Hepatocyte (in vitro differentiated cells): Measurements from ENCODE around the gene MVD. TPM values are rescaled to one million over a fixed set of nuclear protein-coding genes. Genes with fewer than 3 reads are reported as not detected.

Experiments
- DNase-seq: peaks from one replicate; pipeline ENCODE4 v3.0.0-alpha.2; 2016; ENCODE audit warnings: low spot score
- H2AFZ ChIP-seq: fragments of 200-600 bp; sonication (generic); 2 replicates; pipeline ENCODE4 v1.6.0; 2016; ENCODE audit warnings: antibody characterized with exemption, mild to moderate bottlenecking
- H3K27ac ChIP-seq: fragments of 200-600 bp; sonication (generic); 2 replicates; pipeline ENCODE4 v1.5.1; 2016; ENCODE audit warnings: mild to moderate bottlenecking
- H3K27me3 ChIP-seq: fragments of 200-600 bp; sonication (generic); 2 replicates; pipeline ENCODE4 v1.6.1; 2016
- H3K36me3 ChIP-seq: fragments of 200-600 bp; sonication (generic); replicated peaks from 2 replicates; pipeline ENCODE4 v1.5.1; 2016; ENCODE audit warnings: low read depth; ENCODE audit not compliant: insufficient read depth
- H3K4me1 ChIP-seq: fragments of 200-600 bp; sonication (generic); 2 replicates; pipeline ENCODE4 v1.5.1; 2016; ENCODE audit warnings: mild to moderate bottlenecking, moderate library complexity; ENCODE audit not compliant: insufficient read depth
- H3K4me2 ChIP-seq: fragments of 200-600 bp; sonication (generic); 2 replicates; pipeline ENCODE4 v1.6.0; 2016
- H3K4me3 ChIP-seq: fragments of 200-600 bp; sonication (generic); 2 replicates; pipeline ENCODE4 v1.5.1; 2016; ENCODE audit warnings: mild to moderate bottlenecking
- H3K79me2 ChIP-seq: fragments of 200-600 bp; sonication (generic); 2 replicates; pipeline ENCODE4 v1.6.0; 2017; ENCODE audit warnings: mild to moderate bottlenecking
- H3K9me2 ChIP-seq: fragments of 200-600 bp; sonication (generic); replicated peaks from 2 replicates; pipeline ENCODE4 v1.6.0; 2017; ENCODE audit warnings: mild to moderate bottlenecking; ENCODE audit not compliant: insufficient read depth
- H3K9me3 ChIP-seq: fragments of 200-600 bp; sonication (generic); 2 replicates; pipeline ENCODE4 v1.5.1; 2016; ENCODE audit warnings: low read depth, mild to moderate bottlenecking
- H4K20me1 ChIP-seq: fragments of 200-600 bp; sonication (generic); 2 replicates; pipeline ENCODE4 v1.6.0; 2016; ENCODE audit warnings: mild to moderate bottlenecking; ENCODE audit not compliant: insufficient read depth, poor library complexity, severe bottlenecking
- CTCF ChIP-seq: fragments of 200-600 bp; sonication (generic); IDR thresholded peaks from 2 replicates; pipeline ENCODE4 v1.5.1; 2016; ENCODE audit warnings: antibody characterized with exemption, mild to moderate bottlenecking; ENCODE audit not compliant: poor library complexity
- EZH2 ChIP-seq: fragments of 200-600 bp; sonication (generic); IDR thresholded peaks from 2 replicates; pipeline ENCODE4 v1.6.1; 2016; ENCODE audit warnings: antibody characterized with exemption, mild to moderate bottlenecking, borderline replicate concordance
- EZH2phosphoT487 ChIP-seq: fragments of 200-600 bp; sonication (generic); IDR thresholded peaks from one replicate; pipeline ENCODE4 v1.6.1; 2018; ENCODE audit warnings: antibody characterized with exemption, mild to moderate bottlenecking, low read depth, moderate library complexity; ENCODE audit not compliant: unreplicated experiment, severe bottlenecking
- WGBS: methylation state at CpG from one replicate; pipeline ENCODE4 v1.1.6; 2016; ENCODE audit warnings: low lambda C conversion rate; ENCODE audit errors: missing lambda C conversion rate; 5-methylcytosine and 5-hydroxymethylcytosine counted together
- polyA plus RNA-seq: library from polyadenylated mRNA; unstranded; fragments of >200 nt; fragmentation: Nextera tagmentation; extraction: Ambion mirVana; gene quantifications from 2 replicates; pipeline ENCODE4 v1.2.1, GENCODE V29; 2016
- total RNA-seq: library from RNA; depleted of rRNA; stranded (reverse); fragments of >200 nt; gene quantifications from 2 replicates; pipeline ENCODE4 v1.2.3, GENCODE V29; 2014

MVD gene
- total and polyA plus RNA-seq, 2 experiments from 2014 or later: 71.9 to 152 TPM

GRCh38 chr16:88695218-88695617 is 32.3 kb upstream of the MVD start:
- Histone ChIP-seq H3K79me2 (no peaks in the 10 kb centered on the region), H3K36me3 (no peaks in the 10 kb centered on the region), H2AFZ (no peak overlapping the region), H3K9me3 (no peaks in the 10 kb centered on the region), H3K4me1 (no peaks in the 10 kb centered on the region), H3K27me3 (no peaks in the 10 kb centered on the region), H3K4me2 (no peak overlapping the region), H3K27ac (no peak overlapping the region), H4K20me1 (no peaks in the 10 kb centered on the region), H3K4me3 (no peak overlapping the region), H3K9me2 (no peaks in the 10 kb centered on the region)
- DNase-seq: no peak
- 90% methylated on average over 15 of the region's 15 CpGs for WGBS
- no peak for TF ChIP-seq EZH2
- no peak for TF ChIP-seq EZH2phosphoT487
- TF ChIP-seq CTCF: no peak

- Histone ChIP-seq H3K36me3 (no peaks in the 10 kb centered on the region), H4K20me1 (no peaks in the 10 kb centered on the region), H2AFZ (no peak overlapping the region), H3K9me2 (no peaks in the 10 kb centered on the region), H3K79me2 (no peaks in the 10 kb centered on the region), H3K4me1 (no peaks in the 10 kb centered on the region), H3K9me3 (no peaks in the 10 kb centered on the region), H3K27me3 (no peaks in the 10 kb centered on the region), H3K4me3 (no peak overlapping the region), H3K27ac (no peak overlapping the region), H3K4me2 (no peak overlapping the region)
- TF ChIP-seq EZH2: no peak
- no peak for TF ChIP-seq EZH2phosphoT487
- no peak for TF ChIP-seq CTCF
- no peak for DNase-seq
- WGBS: 90% methylated on average over 31 of the region's 37 CpGs
These were observed 31.6 kb upstream of the MVD start for GRCh38 chr16:88694221-88695087.

GRCh38 chr16:88693420-88694177 is 30.7 kb upstream of the MVD start:
- Histone ChIP-seq H2AFZ (no peak overlapping the region), H3K27ac (no peak overlapping the region), H3K4me3 (no peak overlapping the region), H3K9me2 (no peaks in the 10 kb centered on the region), H4K20me1 (no peaks in the 10 kb centered on the region), H3K27me3 (no peaks in the 10 kb centered on the region), H3K79me2 (no peaks in the 10 kb centered on the region), H3K9me3 (no peaks in the 10 kb centered on the region), H3K4me1 (peaks cover under 1% of the 10 kb centered on the region), H3K4me2 (no peak overlapping the region), H3K36me3 (no peaks in the 10 kb centered on the region)
- DNase-seq: no peak
- TF ChIP-seq EZH2phosphoT487: no peak
- no peak for TF ChIP-seq EZH2
- no peak for TF ChIP-seq CTCF
- 91% methylated on average over 39 of the region's 39 CpGs for WGBS
